H1 (cell line): ENCODE results near the gene ILF3. TPM values are rescaled to one million over a fixed set of nuclear protein-coding genes. Genes with fewer than 3 reads are reported as not detected.

Experiments used
- CTCF ChIA-PET: fragments of 300-600 bp; sonication (Branson Sonifier 250); formaldehyde crosslinking; loops from one replicate; lab custom pipeline; 2021; ENCODE audit not compliant: partially characterized antibody; lab: Charles Lee
- POLR2A ChIA-PET: fragments of 300-600 bp; sonication (Branson Sonifier 250); formaldehyde crosslinking; loops from one replicate; lab custom pipeline; 2021; ENCODE audit warnings: inconsistent platforms; ENCODE audit not compliant: partially characterized antibody; lab: Charles Lee
- DNase-seq, 2 experiments: peaks; one replicate each; pipeline versions ENCODE4 v3.0.0 to v3.0.0-alpha.2; 2010 to 2022; ENCODE audit warnings: low spot score in 2 of 2, low read depth in 1 of 2, mixed read lengths in 1 of 2
- FAIRE-seq: peaks from 2 replicates; lab custom pipeline; 2011; peaks lifted over from hg19 to GRCh38; lab: Jason Lieb, UNC
- H2AFZ ChIP-seq: 2 replicates; pipeline ENCODE4 v1.8.1; 2012; ENCODE audit warnings: low read length, inconsistent platforms
- H2AK5ac ChIP-seq: 2 replicates; pipeline ENCODE4 v1.6.1; 2013; ENCODE audit warnings: low read depth, low read length
- H2BK120ac ChIP-seq: replicated peaks from 2 replicates; pipeline ENCODE3; 2013; ENCODE audit warnings: low read depth, low read length, inconsistent platforms
- H2BK12ac ChIP-seq: 2 replicates; pipeline ENCODE4 v1.6.1; 2013; ENCODE audit warnings: low read depth, low read length
- H2BK15ac ChIP-seq: 2 replicates; pipeline ENCODE4 v1.6.1; 2013; ENCODE audit warnings: low read length
- H2BK20ac ChIP-seq: 2 replicates; pipeline ENCODE4 v1.6.1; 2013; ENCODE audit warnings: low read length
- H2BK5ac ChIP-seq: 2 replicates; pipeline ENCODE4 v1.6.1; 2013; ENCODE audit warnings: low read depth, low read length
- H3K14ac ChIP-seq: 2 replicates; pipeline ENCODE4 v1.6.1; 2013; ENCODE audit warnings: inconsistent platforms; ENCODE audit not compliant: insufficient read length
- H3K18ac ChIP-seq: 2 replicates; pipeline ENCODE4 v1.6.1; 2013; ENCODE audit warnings: low read length; ENCODE audit errors: extremely low read depth
- H3K23ac ChIP-seq: 2 replicates; pipeline ENCODE4 v1.6.1; 2013; ENCODE audit warnings: inconsistent platforms; ENCODE audit not compliant: insufficient read length
- H3K23me2 ChIP-seq: 2 replicates; pipeline ENCODE4 v1.6.1; 2013; ENCODE audit warnings: low read depth, low read length
- H3K27ac ChIP-seq: 2 replicates; pipeline ENCODE4 v1.6.1; 2011; ENCODE audit warnings: low read depth, low read length, inconsistent platforms
- H3K27me3 ChIP-seq, 4 experiments: replicated peaks in 1 of 4; 1 replicate in 1 of 4; 2 replicates in 3 of 4; pipeline versions ENCODE4 v1.6.1 to v1.8.1; 2011 to 2013; ENCODE audit warnings: low read length in 3 of 4, mild to moderate bottlenecking in 3 of 4, inconsistent platforms in 2 of 4, mixed read lengths in 2 of 4, moderate library complexity in 1 of 4; ENCODE audit not compliant: control insufficient read depth in 3 of 4, insufficient read depth in 3 of 4; ENCODE audit errors: extremely low read depth in 1 of 4
- H3K36me3 ChIP-seq, 4 experiments: 2 replicates each; pipeline versions ENCODE4 v1.6.1 to v1.8.1; 2011 to 2013; ENCODE audit warnings: mild to moderate bottlenecking in 4 of 4, low read length in 3 of 4, moderate library complexity in 2 of 4, control low read depth in 1 of 4, inconsistent platforms in 1 of 4; ENCODE audit not compliant: insufficient read depth in 4 of 4, control insufficient read depth in 2 of 4
- H3K4ac ChIP-seq: replicated peaks from 2 replicates; pipeline ENCODE3; 2013; ENCODE audit warnings: low read length, low read depth, mixed read lengths, inconsistent platforms; ENCODE audit not compliant: insufficient read length
- H3K4me1 ChIP-seq, 4 experiments: replicated peaks in 1 of 4; 1 replicate in 1 of 4; 2 replicates in 3 of 4; pipeline versions ENCODE4 v1.6.1 to v1.8.1; 2011 to 2013; ENCODE audit warnings: low read length in 3 of 4, inconsistent platforms in 2 of 4, mixed read lengths in 1 of 4; ENCODE audit not compliant: insufficient read depth in 4 of 4, control insufficient read depth in 3 of 4
- H3K4me2 ChIP-seq, 2 experiments: 2 replicates each; pipeline versions ENCODE4 v1.6.1 to v1.8.1; 2011 to 2013; ENCODE audit warnings: low read depth in 2 of 2, low read length in 2 of 2, control low read depth in 1 of 2, inconsistent platforms in 1 of 2, mild to moderate bottlenecking in 1 of 2; ENCODE audit not compliant: insufficient read depth in 1 of 2
- H3K4me3 ChIP-seq, 4 experiments: fragments of 200-600, 300-600 bp in 1 of 4; sonication (generic), shearing (Covaris generic), sonication (Bioruptor Twin) in 1 of 4; 2 replicates each; pipeline versions ENCODE4 v1.5.1 to v1.8.1; 2011 to 2016; ENCODE audit warnings: low read length in 4 of 4, low read depth in 3 of 4, control low read depth in 2 of 4, inconsistent platforms in 2 of 4, mild to moderate bottlenecking in 2 of 4, mixed read lengths in 1 of 4, moderate library complexity in 1 of 4; ENCODE audit not compliant: insufficient read depth in 2 of 4; ENCODE audit errors: extremely low read depth in 1 of 4
- H3K56ac ChIP-seq: replicated peaks from 2 replicates; pipeline ENCODE3; 2013; ENCODE audit warnings: low read depth, mild to moderate bottlenecking, mixed read lengths, low read length, inconsistent platforms; ENCODE audit not compliant: insufficient read length
- H3K79me1 ChIP-seq: 2 replicates; pipeline ENCODE4 v1.6.1; 2013; ENCODE audit warnings: low read depth, low read length, control low read depth
- H3K79me2 ChIP-seq, 2 experiments: 2 replicates each; pipeline versions ENCODE4 v1.6.1 to v1.8.1; 2012 to 2013; ENCODE audit warnings: low read length in 2 of 2, mild to moderate bottlenecking in 2 of 2, inconsistent platforms in 1 of 2; ENCODE audit not compliant: insufficient read depth in 2 of 2, control insufficient read depth in 1 of 2
- H3K9ac ChIP-seq, 4 experiments: replicated peaks in 1 of 4; 1 replicate in 1 of 4; 2 replicates in 3 of 4; pipeline versions ENCODE4 v1.6.1 to v1.8.1; 2011 to 2013; ENCODE audit warnings: low read depth in 3 of 4, low read length in 3 of 4, control low read depth in 2 of 4, mild to moderate bottlenecking in 2 of 4, moderate library complexity in 2 of 4, inconsistent platforms in 1 of 4; ENCODE audit errors: extremely low read depth in 1 of 4
- H3K9me3 ChIP-seq, 2 experiments: 2 replicates each; pipeline versions ENCODE4 v1.6.1 to v1.8.1; 2012 to 2013; ENCODE audit warnings: mild to moderate bottlenecking in 2 of 2, moderate library complexity in 2 of 2, control low read depth in 1 of 2, inconsistent platforms in 1 of 2, low read depth in 1 of 2, low read length in 1 of 2, mixed read lengths in 1 of 2; ENCODE audit not compliant: insufficient read depth in 2 of 2
- H4K20me1 ChIP-seq, 2 experiments: replicated peaks in 1 of 2; 2 replicates each; pipeline versions ENCODE3 to v1.8.1; 2011 to 2013; ENCODE audit warnings: inconsistent platforms in 2 of 2, low read length in 2 of 2, mild to moderate bottlenecking in 1 of 2; ENCODE audit not compliant: insufficient read depth in 2 of 2, control insufficient read depth in 1 of 2
- H4K5ac ChIP-seq: 2 replicates; pipeline ENCODE4 v1.6.1; 2013; ENCODE audit warnings: low read length, low read depth, mixed read lengths, inconsistent platforms; ENCODE audit not compliant: insufficient read length
- H4K8ac ChIP-seq: 2 replicates; pipeline ENCODE4 v1.8.0; 2013; ENCODE audit warnings: mild to moderate bottlenecking, moderate library complexity, low read length, inconsistent platforms; ENCODE audit not compliant: insufficient read depth; ENCODE audit errors: extremely low read depth
- H4K91ac ChIP-seq: replicated peaks from 2 replicates; pipeline ENCODE3; 2013; ENCODE audit warnings: low read length, mixed read lengths, inconsistent platforms; ENCODE audit not compliant: insufficient read length
- ASH2L ChIP-seq: fragments of 200-600, 300-600 bp; sonication (generic); IDR thresholded peaks from one replicate; pipeline ENCODE4 v1.7.1; 2017; ENCODE audit warnings: low read length
- BACH1 ChIP-seq: IDR thresholded peaks from 2 replicates; pipeline ENCODE4 v1.6.1; 2012; ENCODE audit warnings: low read length, improper control_type of control experiment
- CEBPB ChIP-seq: IDR thresholded peaks from 2 replicates; pipeline ENCODE4 v1.6.1; 2012; ENCODE audit warnings: low read depth, low read length
- HDAC2 ChIP-seq, 2 experiments: fragments of 300-600 bp in 1 of 2; sonication (generic) in 1 of 2; IDR thresholded peaks; 2 replicates each; pipeline ENCODE4 v1.6.1; 2011 to 2012; ENCODE audit warnings: low read depth in 2 of 2, low read length in 2 of 2, mild to moderate bottlenecking in 2 of 2, moderate library complexity in 2 of 2, borderline replicate concordance in 1 of 2, inconsistent platforms in 1 of 2
- RBBP5 ChIP-seq: IDR thresholded peaks from 2 replicates; pipeline ENCODE4 v1.7.1; 2012; ENCODE audit warnings: low read depth, mild to moderate bottlenecking, inconsistent platforms, low read length, moderate library complexity, borderline replicate concordance
- SAP30 ChIP-seq: fragments of 300-600 bp; sonication (generic); IDR thresholded peaks from 2 replicates; pipeline ENCODE4 v1.7.1; 2012; ENCODE audit warnings: low read length, moderate library complexity, mild to moderate bottlenecking, inconsistent platforms; ENCODE audit not compliant: insufficient read depth, insufficient replicate concordance
- SIRT6 ChIP-seq: IDR thresholded peaks from one replicate; pipeline ENCODE4 v1.7.1; 2012; ENCODE audit warnings: low read length, inconsistent platforms
- SUZ12 ChIP-seq: fragments of 200-600 bp; sonication (generic); IDR thresholded peaks from 2 replicates; pipeline ENCODE4 v1.6.1; 2012; ENCODE audit warnings: mild to moderate bottlenecking, inconsistent platforms, low read length, moderate library complexity, mixed read lengths
- TBP ChIP-seq: IDR thresholded peaks from 2 replicates; pipeline ENCODE4 v1.6.1; 2011; ENCODE audit warnings: low read depth, low read length, improper control_type of control experiment
- TEAD4 ChIP-seq: IDR thresholded peaks from 2 replicates; pipeline ENCODE4 v1.6.1; 2012; ENCODE audit warnings: low read depth, low read length, inconsistent platforms, mixed read lengths
- YY1 ChIP-seq: IDR thresholded peaks from 2 replicates; pipeline ENCODE4 v1.6.1; 2011; ENCODE audit warnings: low read depth, mild to moderate bottlenecking, low read length
- WGBS, 2 experiments: shearing (Covaris generic) in 1 of 2; methylation state at CpG; one replicate each; pipeline versions ENCODE4 v1.1.6 to v1.1.7; 2013 to 2015; ENCODE audit warnings: low lambda C conversion rate in 2 of 2, mixed read lengths in 2 of 2, inconsistent platforms in 1 of 2, low coverage in 1 of 2, missing lambda C conversion rate in 1 of 2; ENCODE audit not compliant: insufficient replicate concordance in 2 of 2, insufficient coverage in 1 of 2, insufficient read length in 1 of 2; ENCODE audit errors: extremely low coverage in 1 of 2, missing lambda C conversion rate in 1 of 2; 5-methylcytosine and 5-hydroxymethylcytosine counted together
- polyA plus RNA-seq, 7 experiments: library from polyadenylated mRNA; depleted of rRNA in 3 of 7; stranded (reverse) in 5 of 7; unstranded in 2 of 7; fragments of >200 nt in 5 of 7; fragments of 200-250 nt in 2 of 7; gene quantifications; 1 replicate in 5 of 7; 2 replicates in 1 of 7; 4 replicates in 1 of 7; pipeline versions ENCODE4 v1.2.1 to v1.2.3, GENCODE V29; 2011 to 2013; ENCODE audit warnings: missing spikeins in 2 of 7, mixed read lengths in 2 of 7
- total RNA-seq: library from RNA; stranded (reverse); fragmentation: NEBNext Ultra II Directional; extraction: Animal tissue kit (Norgen Biotek cat#: 25700); gene quantifications from 2 replicates; pipeline ENCODE4 v1.2.1, GENCODE V29; 2021
- TF ChIP-seq, protein P1 (sequence below), 3 experiments: IDR thresholded peaks; 1 replicate in 2 of 3; 2 replicates in 1 of 3; pipeline versions ENCODE4 v1.5.1 to v1.6.1; 2011; ENCODE audit warnings: low read length in 3 of 3, mild to moderate bottlenecking in 3 of 3, inconsistent platforms in 2 of 3, low read depth in 1 of 3, moderate library complexity in 1 of 3; ENCODE audit not compliant: insufficient read depth in 1 of 3; ENCODE audit errors: control extremely low read depth in 1 of 3

Gene ILF3
- total and polyA plus RNA-seq, 2 of the 8 experiments (the other 6 are each of a cell fraction or from before 2014, with no cell fraction given), result 291 to 695 TPM

DNA sequence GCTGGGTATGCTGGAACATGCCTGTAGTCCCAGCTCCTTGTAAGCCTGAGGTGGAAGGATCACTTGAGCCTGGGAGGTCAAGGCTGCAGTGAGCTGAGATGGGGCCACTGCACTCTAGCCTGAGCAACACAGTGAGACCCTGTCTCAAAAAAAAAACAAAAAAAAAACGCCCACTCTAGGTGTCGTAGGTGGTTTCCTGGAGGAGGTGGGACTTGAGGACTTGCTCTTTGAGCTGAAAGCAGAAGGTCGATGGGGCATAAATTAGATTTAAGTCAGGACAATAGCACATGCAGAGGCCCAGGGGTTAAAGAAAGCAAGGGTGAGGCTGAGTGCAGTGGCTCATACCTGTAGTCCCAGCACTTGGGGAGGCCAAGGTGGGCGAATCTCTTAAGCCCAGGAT, 12.9 kb upstream of the ILF3 start:
- Histone ChIP-seq H2BK5ac (no peak overlapping the region), H3K36me3 (peaks cover 18 to 51% (median 29%) of the 10 kb centered on the region in 4 experiments), H2BK15ac (no peak overlapping the region), H4K20me1 (peaks cover 0 to 2% of the 10 kb centered on the region in 2 experiments), H2BK120ac (no peak overlapping the region), H3K23me2 (no peaks in the 10 kb centered on the region), H4K8ac (no peak overlapping the region), H3K4me2 (no peak overlapping the region), H2AFZ (no peak overlapping the region), H3K4ac (no peak overlapping the region), H2AK5ac (no peak overlapping the region), H4K5ac (no peak overlapping the region), H3K4me3 (no peak overlapping the region), H3K27ac (no peak overlapping the region), H3K56ac (no peak overlapping the region), H2BK12ac (no peak overlapping the region), H3K14ac (no peak overlapping the region), H3K79me1 (no peaks in the 10 kb centered on the region; the same call in 1 of the 2 replicates), H3K4me1 (peaks cover 6 to 17% (median 13%) of the 10 kb centered on the region in 4 experiments), H3K9ac (no peak overlapping the region), H2BK20ac (no peak overlapping the region), H3K79me2 (no peaks in the 10 kb centered on the region), H3K27me3 (no peaks in the 10 kb centered on the region), H4K91ac (no peak overlapping the region), H3K23ac (no peak overlapping the region), H3K18ac (no peak overlapping the region), H3K9me3 (no peaks in the 10 kb centered on the region)
- ChIA-PET POLR2A (interaction anchor here (0.5 to 59.0 kb wide), 9 partner anchors 10 to 160 kb away, joined by 3 to 1874 read pairs (median 8); partner anchors contain the start of genes DNM2, ILF3, QTRT1 and SLC44A2), CTCF (interaction anchor here (0.6 to 14.2 kb wide), 8 partner anchors 59 to 326 kb away, joined by 3 to 267 read pairs (median 3); partner anchors contain the start of gene FDX2)
- TF ChIP-seq, protein P1, sequence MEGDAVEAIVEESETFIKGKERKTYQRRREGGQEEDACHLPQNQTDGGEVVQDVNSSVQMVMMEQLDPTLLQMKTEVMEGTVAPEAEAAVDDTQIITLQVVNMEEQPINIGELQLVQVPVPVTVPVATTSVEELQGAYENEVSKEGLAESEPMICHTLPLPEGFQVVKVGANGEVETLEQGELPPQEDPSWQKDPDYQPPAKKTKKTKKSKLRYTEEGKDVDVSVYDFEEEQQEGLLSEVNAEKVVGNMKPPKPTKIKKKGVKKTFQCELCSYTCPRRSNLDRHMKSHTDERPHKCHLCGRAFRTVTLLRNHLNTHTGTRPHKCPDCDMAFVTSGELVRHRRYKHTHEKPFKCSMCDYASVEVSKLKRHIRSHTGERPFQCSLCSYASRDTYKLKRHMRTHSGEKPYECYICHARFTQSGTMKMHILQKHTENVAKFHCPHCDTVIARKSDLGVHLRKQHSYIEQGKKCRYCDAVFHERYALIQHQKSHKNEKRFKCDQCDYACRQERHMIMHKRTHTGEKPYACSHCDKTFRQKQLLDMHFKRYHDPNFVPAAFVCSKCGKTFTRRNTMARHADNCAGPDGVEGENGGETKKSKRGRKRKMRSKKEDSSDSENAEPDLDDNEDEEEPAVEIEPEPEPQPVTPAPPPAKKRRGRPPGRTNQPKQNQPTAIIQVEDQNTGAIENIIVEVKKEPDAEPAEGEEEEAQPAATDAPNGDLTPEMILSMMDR (IDR thresholded peaks at IDR 0.05; ENCODE audit: control extremely low read depth in 1 of 3, insufficient read depth in 1 of 3, low read depth in 1 of 3, low read length in 3 of 3), result no peak
- TF ChIP-seq SIRT6, result no peak
- TF ChIP-seq RBBP5, result no peak
- no peak for TF ChIP-seq ASH2L
- no peak for TF ChIP-seq SUZ12
- TF ChIP-seq TBP, result no peak
- no peak for TF ChIP-seq HDAC2 (IDR thresholded peaks at IDR 0.05; ENCODE audit: borderline replicate concordance in 1 of 2, low read depth in 2 of 2, low read length in 2 of 2)
- TF ChIP-seq YY1, result no peak
- TF ChIP-seq BACH1, result no peak
- no peak for TF ChIP-seq CEBPB
- no peak for TF ChIP-seq TEAD4
- no peak for TF ChIP-seq SAP30
- WGBS, 2 experiments, result 100% methylated on average over 4 of the region's 4 CpGs; no CpG with 5 or more reads in 1 of the 2 experiments
- DNase-seq, result no peak
- no peak for FAIRE-seq
